Activated T-helper 1 cell treated with anti-CD3 and anti-CD28 coated beads, Interleukin-12 subunit alpha, Interleukin-12 subunit beta, Interleukin-2, Interleukin-4 antibody, amounts not matched to agents 30 ng/mL and 10 ng/mL and 1 ng/mL, durations not matched to agents 14 hours and 24 hours and 36 hours (primary cell): ENCODE measurements around the gene OR4S1. TPM values are rescaled to one million over a fixed set of nuclear protein-coding genes. Genes with fewer than 3 reads are reported as not detected.
"Not testable (repeated sequence)": the region's sequence is repeated elsewhere in the genome, so short reads cannot be mapped to it uniquely, and the experiment has no call there.

Experiments used
- DNase-seq: peaks from one replicate; pipeline ENCODE4 v3.0.0; 2021; ENCODE audit warnings: low spot score
- H3K27ac Mint-ChIP-seq: one replicate; pipeline ENCODE4 v1.8.0; 2021; ENCODE audit warnings: mild to moderate bottlenecking, mixed read lengths
- H3K27me3 Mint-ChIP-seq: one replicate; pipeline ENCODE4 v1.8.0; 2022; ENCODE audit warnings: mild to moderate bottlenecking, moderate library complexity, mixed read lengths; ENCODE audit not compliant: insufficient read depth
- H3K36me3 Mint-ChIP-seq: one replicate; pipeline ENCODE4 v1.8.0; 2021; ENCODE audit warnings: low read depth, mixed read lengths
- H3K4me1 Mint-ChIP-seq: one replicate; pipeline ENCODE4 v1.8.0; 2021; ENCODE audit warnings: low read depth, mixed read lengths
- H3K4me3 Mint-ChIP-seq: one replicate; pipeline ENCODE4 v1.8.0; 2021; ENCODE audit warnings: mild to moderate bottlenecking, moderate library complexity, mixed read lengths
- H3K9me3 Mint-ChIP-seq: one replicate; pipeline ENCODE4 v1.8.0; 2021; ENCODE audit warnings: mixed read lengths
- intact Hi-C: fragments of 100-400 bp; cut with micrococcal nuclease; formaldehyde crosslinking; loops from one replicate; pipeline ENCODE4 v1.15.1; 2024
- total RNA-seq: library from RNA; stranded (reverse); gene quantifications from 2 replicates; pipeline ENCODE4 v1.2.3, GENCODE V29; 2022

The OR4S1 gene
- total RNA-seq: not detected in 2 replicates

- intact Hi-C loops: loop anchor here (2.0 to 5.0 kb wide), 2 partner anchors 371 to 1691 kb away; no protein-coding TSS in a partner anchor
- no peak for DNase-seq
Observed at GRCh38 chr11:48305923-48306322, at the start of gene OR4S1. TSS of gene OR4S1 (plus strand) at chr11:48306223. CDS start at chr11:48306223, 0 bp downstream.

GRCh38 chr11:48261600-48261999, 44.4 kb upstream of the OR4S1 start:
- H3K27ac Mint-ChIP-seq: no peak overlapping the region
- H3K36me3 Mint-ChIP-seq: no peaks in the 10 kb centered on the region
- H3K27me3 Mint-ChIP-seq: peaks cover 2% of the 10 kb centered on the region
- intact Hi-C loops: no loop called here
- peaks cover 8% of the 10 kb centered on the region for H3K4me1 Mint-ChIP-seq
- DNase-seq: no peak
- H3K4me3 Mint-ChIP-seq: no peak overlapping the region
- H3K9me3 Mint-ChIP-seq: no peaks in the 10 kb centered on the region

More at GRCh38 chr11:48305923-48306322, at the start of gene OR4S1:
- Mint-ChIP-seq H3K27me3 (peaks cover 16% of the 10 kb centered on the region), H3K27ac (no peak within 1 kb of the TSS), H3K9me3 (no peaks in the 10 kb centered on the region), H3K36me3 (no peaks in the 10 kb centered on the region), H3K4me3 (no peak within 1 kb of the TSS), H3K4me1 (no peaks in the 10 kb centered on the region)

GRCh38 chr11:48263423-48263911, 42.6 kb upstream of the OR4S1 start, which contains the start of gene OR4X1:
TSS of gene OR4X1 (plus strand) at chr11:48263861. CDS start at chr11:48263861, 0 bp downstream.
- intact Hi-C loops: no loop called here
- no peak within 1 kb of the TSS for H3K27ac Mint-ChIP-seq
- H3K4me1 Mint-ChIP-seq: peaks cover 8% of the 10 kb centered on the region
- no peaks in the 10 kb centered on the region for H3K36me3 Mint-ChIP-seq
- no peaks in the 10 kb centered on the region for H3K9me3 Mint-ChIP-seq
- DNase-seq: no peak
- H3K27me3 Mint-ChIP-seq: peaks cover 2% of the 10 kb centered on the region
- no peak within 1 kb of the TSS for H3K4me3 Mint-ChIP-seq

GRCh38 chr11:48270621-48271020, 35.4 kb upstream of the OR4S1 start:
- no peak overlapping the region for H3K27ac Mint-ChIP-seq
- DNase-seq: no peak
- no peaks in the 10 kb centered on the region for H3K36me3 Mint-ChIP-seq
- peaks cover 9% of the 10 kb centered on the region for H3K27me3 Mint-ChIP-seq
- intact Hi-C loops: no loop called here
- no peak overlapping the region for H3K4me3 Mint-ChIP-seq
- H3K4me1 Mint-ChIP-seq: no peaks in the 10 kb centered on the region
- H3K9me3 Mint-ChIP-seq: no peaks in the 10 kb centered on the region

GRCh38 chr11:48272606-48273005, 33.4 kb upstream of the OR4S1 start:
- H3K27ac Mint-ChIP-seq: no peak overlapping the region
- H3K9me3 Mint-ChIP-seq: no peaks in the 10 kb centered on the region
- H3K4me1 Mint-ChIP-seq: no peaks in the 10 kb centered on the region
- DNase-seq: no peak
- H3K4me3 Mint-ChIP-seq: no peak overlapping the region
- intact Hi-C loops: no loop called here
- no peaks in the 10 kb centered on the region for H3K36me3 Mint-ChIP-seq
- H3K27me3 Mint-ChIP-seq: peaks cover 10% of the 10 kb centered on the region

GRCh38 chr11:48307760-48308386, 1.9 kb downstream of the OR4S1 start:
- no peaks in the 10 kb centered on the region for H3K9me3 Mint-ChIP-seq
- DNase-seq: peak; percentile 43
- intact Hi-C loops: loop anchor here (1.0 to 5.0 kb wide), 3 partner anchors 135 to 1689 kb away; no protein-coding TSS in a partner anchor
- no peaks in the 10 kb centered on the region for H3K36me3 Mint-ChIP-seq
- no peak overlapping the region for H3K4me3 Mint-ChIP-seq
- no peaks in the 10 kb centered on the region for H3K4me1 Mint-ChIP-seq
- H3K27ac Mint-ChIP-seq: no peak overlapping the region
- H3K27me3 Mint-ChIP-seq: peaks cover 10% of the 10 kb centered on the region

GRCh38 chr11:48313590-48313989, 7.6 kb downstream of the OR4S1 start:
- H3K4me3 Mint-ChIP-seq, H3K27ac Mint-ChIP-seq, H3K36me3 Mint-ChIP-seq, intact Hi-C loops, DNase-seq, H3K27me3 Mint-ChIP-seq, H3K4me1 Mint-ChIP-seq: not testable (repeated sequence)
- H3K9me3 Mint-ChIP-seq: peaks cover 12% of the 10 kb centered on the region

GRCh38 chr11:48319813-48320212, 13.8 kb downstream of the OR4S1 start:
- H3K36me3 Mint-ChIP-seq, H3K27me3 Mint-ChIP-seq, H3K4me3 Mint-ChIP-seq, H3K27ac Mint-ChIP-seq, H3K9me3 Mint-ChIP-seq, intact Hi-C loops, DNase-seq, H3K4me1 Mint-ChIP-seq: not testable (repeated sequence)

GRCh38 chr11:48324620-48325019, 18.6 kb downstream of the OR4S1 start, which contains the start of gene OR4C3:
TSS of gene OR4C3 (plus strand) at chr11:48324920. CDS start at chr11:48325022, 102 bp downstream.
- H3K9me3 Mint-ChIP-seq, H3K27ac Mint-ChIP-seq, DNase-seq, H3K36me3 Mint-ChIP-seq, H3K27me3 Mint-ChIP-seq, intact Hi-C loops, H3K4me1 Mint-ChIP-seq, H3K4me3 Mint-ChIP-seq: not testable (repeated sequence)

GRCh38 chr11:48341466-48341865, 35.4 kb downstream of the OR4S1 start:
- no peak for DNase-seq
- H3K36me3 Mint-ChIP-seq: peaks cover 2% of the 10 kb centered on the region
- H3K27ac Mint-ChIP-seq: no peak overlapping the region
- H3K4me3 Mint-ChIP-seq: no peak overlapping the region
- no peaks in the 10 kb centered on the region for H3K27me3 Mint-ChIP-seq
- intact Hi-C loops: no loop called here
- H3K4me1 Mint-ChIP-seq: peaks cover 4% of the 10 kb centered on the region
- peaks cover 9% of the 10 kb centered on the region for H3K9me3 Mint-ChIP-seq

- H3K27ac Mint-ChIP-seq, H3K9me3 Mint-ChIP-seq, intact Hi-C loops, H3K4me1 Mint-ChIP-seq, H3K36me3 Mint-ChIP-seq, DNase-seq, H3K4me3 Mint-ChIP-seq, H3K27me3 Mint-ChIP-seq: not testable (repeated sequence)
Observed at GRCh38 chr11:48342505-48342904, 36.5 kb downstream of the OR4S1 start.

GRCh38 chr11:48346286-48346685, 40.3 kb downstream of the OR4S1 start:
- intact Hi-C loops, H3K27ac Mint-ChIP-seq, H3K27me3 Mint-ChIP-seq, H3K4me3 Mint-ChIP-seq, H3K4me1 Mint-ChIP-seq, DNase-seq, H3K36me3 Mint-ChIP-seq: not testable (repeated sequence)
- H3K9me3 Mint-ChIP-seq: peaks cover 13% of the 10 kb centered on the region

GRCh38 chr11:48354013-48354412, 48.0 kb downstream of the OR4S1 start:
- Mint-ChIP-seq H3K9me3 (peaks cover 12% of the 10 kb centered on the region), H3K4me3 (no peak overlapping the region), H3K36me3 (no peaks in the 10 kb centered on the region), H3K4me1 (no peaks in the 10 kb centered on the region), H3K27ac (no peak overlapping the region), H3K27me3 (no peaks in the 10 kb centered on the region)
- no peak for DNase-seq
- intact Hi-C loops: no loop called here
